Embryonic facial prominence (tissue), 1 donor: ENCODE data around the gene PRSS56.

Experiments
- DNase-seq: peaks from one replicate; pipeline ENCODE4 v3.0.0-alpha.2; 2016; ENCODE audit errors: extremely low spot score

The PRSS56 gene

GRCh38 chr2:232502511-232502910, 17.7 kb upstream of the PRSS56 start:
- DNase-seq: no peak

GRCh38 chr2:232502911-232503808, 17.0 kb upstream of the PRSS56 start:
- no peak for DNase-seq

GRCh38 chr2:232503809-232504323, 16.3 kb upstream of the PRSS56 start:
- no peak for DNase-seq

- DNase-seq: no peak
These were observed 15.8 kb upstream of the PRSS56 start for GRCh38 chr2:232504438-232504837.

GRCh38 chr2:232505856-232506255, 14.3 kb upstream of the PRSS56 start:
- no peak for DNase-seq

GRCh38 chr2:232506709-232507108, 13.5 kb upstream of the PRSS56 start:
- DNase-seq: no peak

- no peak for DNase-seq
These were observed 11.9 kb upstream of the PRSS56 start for GRCh38 chr2:232508251-232508650.

- no peak for DNase-seq
These were observed 8.8 kb upstream of the PRSS56 start for GRCh38 chr2:232511336-232511890.

- no peak for DNase-seq
These were observed 7.6 kb upstream of the PRSS56 start for GRCh38 chr2:232512602-232513001.

- DNase-seq: no peak
These were observed 6.8 kb upstream of the PRSS56 start for GRCh38 chr2:232513353-232513752.

GRCh38 chr2:232515639-232516038, 4.5 kb upstream of the PRSS56 start:
- no peak for DNase-seq

GRCh38 chr2:232516551-232516950, 3.6 kb upstream of the PRSS56 start:
- DNase-seq: no peak

- no peak for DNase-seq
These were observed 1.3 kb upstream of the PRSS56 start for GRCh38 chr2:232518844-232519243.

- DNase-seq: no peak
These were observed 301 bp downstream of the PRSS56 start for GRCh38 chr2:232520489-232520888.

GRCh38 chr2:232521098-232521497, 910 bp downstream of the PRSS56 start:
- no peak for DNase-seq

GRCh38 chr2:232521959-232522622, 1.9 kb downstream of the PRSS56 start:
- no peak for DNase-seq

GRCh38 chr2:232522623-232523401, 2.6 kb downstream of the PRSS56 start:
- DNase-seq: no peak

GRCh38 chr2:232523402-232523681, 3.2 kb downstream of the PRSS56 start:
- DNase-seq: no peak

- no peak for DNase-seq
These were observed 3.8 kb downstream of the PRSS56 start for GRCh38 chr2:232523682-232524597.

- DNase-seq: no peak
These were observed 4.6 kb downstream of the PRSS56 start for GRCh38 chr2:232524771-232525170.

- no peak for DNase-seq
These were observed 5.0 kb downstream of the PRSS56 start for GRCh38 chr2:232525199-232525598.
